ENCODE results near the gene CSK.

Gene CSK

GRCh38 chr15:74821790-74822158 lies 39.9 kb downstream of the CSK start:
- Histone ChIP-seq H3K9me3 (no peaks in the 10 kb centered on the region), H3K27me3 (0 out of 2 replicates have a peak, but pooled peaks cover 1% of the 10 kb centered on the region), H3K27ac (peak overlapping the region; percentile 41; the same call in 1 of the 2 replicates), H3K4me3 (no peak overlapping the region), H4K20me1 (peaks cover 1% of the 10 kb centered on the region; the same call in 1 of the 2 replicates), H3K4me2 (peak overlapping the region; percentile 66), H3K9ac (no peak overlapping the region), H3K36me3 (no peaks in the 10 kb centered on the region), H3K4me1 (peaks cover 37% of the 10 kb centered on the region)
- 0 out of 2 replicates have a peak, but pooled peaks have one; percentile 1 for TF ChIP-seq Cebpa-rat (IDR thresholded peaks at IDR 0.05)

GRCh38 chr15:74822233-74822632 lies 40.4 kb downstream of the CSK start:
- no peak for TF ChIP-seq Cebpa-rat (IDR thresholded peaks at IDR 0.05)

GRCh38 chr15:74823324-74823723 lies 41.4 kb downstream of the CSK start:
- no peak for TF ChIP-seq Cebpa-rat (IDR thresholded peaks at IDR 0.05)
- no peak overlapping the region for H3K9ac ChIP-seq
- H4K20me1 ChIP-seq, result peaks cover 7% of the 10 kb centered on the region; the same call in 1 of the 2 replicates
- no peak overlapping the region for H3K4me3 ChIP-seq
- no peak overlapping the region for H3K4me2 ChIP-seq
- 0 out of 2 replicates have a peak, but pooled peaks cover 6% of the 10 kb centered on the region for H3K27me3 ChIP-seq
- H3K36me3 ChIP-seq, result no peaks in the 10 kb centered on the region
- H3K4me1 ChIP-seq, result peaks cover 35% of the 10 kb centered on the region
- no peak overlapping the region for H3K27ac ChIP-seq
- H3K9me3 ChIP-seq, result no peaks in the 10 kb centered on the region

More at GRCh38 chr15:74822233-74822632, 40.4 kb downstream of the CSK start:
- no peak overlapping the region for H3K9ac ChIP-seq
- no peaks in the 10 kb centered on the region for H3K9me3 ChIP-seq
- H3K36me3 ChIP-seq, result no peaks in the 10 kb centered on the region
- no peak overlapping the region for H3K27ac ChIP-seq
- peaks cover 37% of the 10 kb centered on the region for H3K4me1 ChIP-seq
- H3K4me2 ChIP-seq, result no peak overlapping the region
- H3K4me3 ChIP-seq, result no peak overlapping the region
- H4K20me1 ChIP-seq, result peaks cover 6% of the 10 kb centered on the region; the same call in 1 of the 2 replicates
- 0 out of 2 replicates have a peak, but pooled peaks cover 6% of the 10 kb centered on the region for H3K27me3 ChIP-seq

DNA sequence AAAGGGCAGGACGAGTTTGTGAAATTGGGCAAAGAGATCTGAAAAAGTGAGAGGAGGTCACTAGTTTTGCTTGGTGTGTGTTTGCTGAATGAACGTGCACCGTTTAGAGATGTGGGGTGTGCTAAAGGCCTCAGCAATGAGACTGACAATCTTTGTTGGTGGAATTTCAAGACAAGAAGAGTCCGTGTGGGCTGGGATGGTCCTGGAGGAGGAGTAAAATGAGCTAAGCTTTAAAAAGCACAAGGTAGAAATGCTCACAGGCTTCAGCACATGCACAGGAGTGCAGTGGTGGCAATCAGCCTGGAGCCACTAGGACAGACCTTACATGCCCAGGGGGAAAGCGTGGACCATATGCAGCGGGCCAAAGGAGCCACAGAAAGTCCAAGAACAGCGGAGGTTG lies 43.1 kb downstream of the CSK start:
- Histone ChIP-seq H3K4me3 (no peak overlapping the region), H3K27me3 (0 out of 2 replicates have a peak, but pooled peaks cover 6% of the 10 kb centered on the region), H4K20me1 (peaks cover 7% of the 10 kb centered on the region; the same call in 1 of the 2 replicates), H3K27ac (no peak overlapping the region), H3K9me3 (no peaks in the 10 kb centered on the region), H3K4me1 (peaks cover 23% of the 10 kb centered on the region), H3K36me3 (no peaks in the 10 kb centered on the region), H3K9ac (no peak overlapping the region), H3K4me2 (no peak overlapping the region)
- no peak for TF ChIP-seq Cebpa-rat (IDR thresholded peaks at IDR 0.05)

GRCh38 chr15:74825866-74826265 lies 44.0 kb downstream of the CSK start:
- H3K9me3 ChIP-seq, result no peaks in the 10 kb centered on the region
- H3K4me3 ChIP-seq, result no peak overlapping the region
- no peaks in the 10 kb centered on the region for H3K36me3 ChIP-seq
- no peak for TF ChIP-seq Cebpa-rat (IDR thresholded peaks at IDR 0.05)
- H3K27ac ChIP-seq, result no peak overlapping the region
- H3K9ac ChIP-seq, result no peak overlapping the region
- H3K4me2 ChIP-seq, result no peak overlapping the region
- H3K27me3 ChIP-seq, result 0 out of 2 replicates have a peak, but pooled peaks cover 6% of the 10 kb centered on the region
- peaks cover 7% of the 10 kb centered on the region; the same call in 1 of the 2 replicates for H4K20me1 ChIP-seq
- peaks cover 19% of the 10 kb centered on the region for H3K4me1 ChIP-seq

DNA sequence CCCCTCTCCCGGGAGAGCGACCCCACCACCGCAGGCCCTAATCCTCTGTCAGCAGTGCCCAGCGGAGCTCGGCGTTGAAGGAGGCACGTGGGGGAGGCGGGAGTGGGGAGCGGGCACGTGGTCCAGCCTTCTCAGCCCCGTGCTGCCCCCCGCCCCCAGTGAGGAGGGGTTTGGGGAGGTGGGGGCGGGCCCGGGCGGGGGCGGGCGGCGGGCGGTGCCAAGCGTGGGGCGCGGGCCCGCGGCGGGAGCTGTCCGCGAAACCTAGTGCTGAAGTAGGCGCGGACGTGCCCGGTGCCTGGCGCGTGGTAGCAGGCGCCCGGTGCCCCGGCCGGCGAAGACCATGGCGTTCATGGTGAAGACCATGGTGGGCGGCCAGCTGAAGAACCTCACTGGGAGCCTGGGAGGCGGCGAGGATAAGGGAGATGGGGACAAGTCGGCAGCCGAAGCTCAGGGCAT lies 44.5 kb downstream of the CSK start, which contains the start of gene CPLX3:
CPLX3 (plus strand) TSS at position 264 of the 456 bp plus-strand sequence; CDS start at position 341, 77 bp downstream.
- no peaks in the 10 kb centered on the region for H3K36me3 ChIP-seq
- H3K9ac ChIP-seq, result no peak within 1 kb of the TSS
- no peak for TF ChIP-seq Cebpa-rat (IDR thresholded peaks at IDR 0.05)
- no peak within 1 kb of the TSS for H3K4me2 ChIP-seq
- H3K27ac ChIP-seq, result no peak within 1 kb of the TSS
- peaks cover 19% of the 10 kb centered on the region for H3K4me1 ChIP-seq
- peaks cover 7% of the 10 kb centered on the region; the same call in 1 of the 2 replicates for H4K20me1 ChIP-seq
- 0 out of 2 replicates have a peak, but pooled peaks cover 6% of the 10 kb centered on the region for H3K27me3 ChIP-seq
- no peak within 1 kb of the TSS for H3K4me3 ChIP-seq
- H3K9me3 ChIP-seq, result no peaks in the 10 kb centered on the region

DNA sequence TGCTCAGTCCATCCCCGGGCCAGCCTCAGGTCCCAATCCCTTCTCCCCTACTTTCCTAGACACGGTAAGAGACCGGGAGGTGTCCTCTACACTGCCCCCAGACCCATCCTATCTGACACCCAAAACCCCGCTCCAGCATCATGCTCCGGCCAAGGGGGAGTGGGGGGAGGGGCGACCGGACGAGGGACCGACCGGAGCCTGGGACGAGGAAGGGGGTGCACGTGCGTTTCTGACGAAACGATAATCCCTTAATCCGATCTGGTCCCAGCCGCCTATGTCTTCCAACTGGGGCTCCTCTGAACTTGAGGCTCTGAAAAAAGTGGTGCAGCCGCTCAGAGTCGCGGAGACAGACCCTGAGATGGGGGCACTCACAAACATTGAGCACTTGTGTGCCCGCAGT lies 45.0 kb downstream of the CSK start:
- H3K27me3 ChIP-seq, result 0 out of 2 replicates have a peak, but pooled peaks cover 6% of the 10 kb centered on the region

GRCh38 chr15:74827614-74828013 lies 45.7 kb downstream of the CSK start:
- H3K9ac ChIP-seq, result no peak overlapping the region
- no peak overlapping the region for H3K27ac ChIP-seq
- H3K4me2 ChIP-seq, result no peak overlapping the region
- TF ChIP-seq Cebpa-rat (IDR thresholded peaks at IDR 0.05), result no peak
- peaks cover 7% of the 10 kb centered on the region; the same call in 1 of the 2 replicates for H4K20me1 ChIP-seq
- peaks cover 23% of the 10 kb centered on the region for H3K4me1 ChIP-seq
- H3K9me3 ChIP-seq, result no peaks in the 10 kb centered on the region
- no peak overlapping the region for H3K4me3 ChIP-seq
- H3K27me3 ChIP-seq, result 0 out of 2 replicates have a peak, but pooled peaks cover 6% of the 10 kb centered on the region
- no peaks in the 10 kb centered on the region for H3K36me3 ChIP-seq

More for the DNA sequence above, 45.0 kb downstream of the CSK start:
- no peaks in the 10 kb centered on the region for H3K36me3 ChIP-seq
- H3K9ac ChIP-seq, result no peak overlapping the region
- no peak for TF ChIP-seq Cebpa-rat (IDR thresholded peaks at IDR 0.05)
- no peaks in the 10 kb centered on the region for H3K9me3 ChIP-seq
- no peak overlapping the region for H3K27ac ChIP-seq
- H3K4me1 ChIP-seq, result peaks cover 19% of the 10 kb centered on the region
- H3K4me3 ChIP-seq, result no peak overlapping the region
- peaks cover 7% of the 10 kb centered on the region; the same call in 1 of the 2 replicates for H4K20me1 ChIP-seq
- H3K4me2 ChIP-seq, result no peak overlapping the region

DNA sequence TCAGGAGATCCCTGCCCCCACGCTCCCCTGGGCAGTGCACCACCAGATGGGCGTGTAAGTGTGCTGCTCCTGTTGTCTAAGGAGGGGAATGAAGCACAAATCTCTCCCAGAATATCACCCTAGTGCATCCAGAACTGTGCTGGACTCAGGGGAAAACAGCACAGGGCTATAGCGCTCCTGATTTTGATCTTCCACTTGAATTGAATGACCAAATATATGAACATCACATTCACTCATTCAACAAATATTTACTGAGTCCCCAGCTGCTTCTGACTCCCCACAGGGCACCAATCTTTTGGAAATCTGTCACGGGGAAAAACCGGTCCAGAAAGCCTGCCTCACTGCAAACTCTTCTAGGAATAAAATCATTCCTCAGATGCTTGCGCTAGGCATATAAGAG lies 47.0 kb downstream of the CSK start:
- TF ChIP-seq Cebpa-rat (IDR thresholded peaks at IDR 0.05), result no peak
- H3K4me2 ChIP-seq, result no peak overlapping the region

GRCh38 chr15:74829486-74829885 lies 47.6 kb downstream of the CSK start:
- Histone ChIP-seq H3K9me3 (no peaks in the 10 kb centered on the region), H3K36me3 (no peaks in the 10 kb centered on the region), H3K4me2 (no peak overlapping the region), H3K27me3 (0 out of 2 replicates have a peak, but pooled peaks cover 6% of the 10 kb centered on the region), H3K4me3 (no peak overlapping the region), H3K4me1 (peaks cover 42% of the 10 kb centered on the region), H3K27ac (no peak overlapping the region), H4K20me1 (peaks cover 7% of the 10 kb centered on the region; the same call in 1 of the 2 replicates), H3K9ac (no peak overlapping the region)
- TF ChIP-seq Cebpa-rat (IDR thresholded peaks at IDR 0.05), result no peak

More for the DNA sequence above, 47.0 kb downstream of the CSK start:
- Histone ChIP-seq H3K27ac (no peak overlapping the region), H4K20me1 (peaks cover 7% of the 10 kb centered on the region; the same call in 1 of the 2 replicates), H3K4me3 (no peak overlapping the region), H3K9ac (no peak overlapping the region), H3K27me3 (0 out of 2 replicates have a peak, but pooled peaks cover 6% of the 10 kb centered on the region), H3K9me3 (no peaks in the 10 kb centered on the region), H3K4me1 (peaks cover 35% of the 10 kb centered on the region), H3K36me3 (no peaks in the 10 kb centered on the region)

All from BLaER1 (cell line).